ENCODE measurements around the gene SEC23B.

DNA sequence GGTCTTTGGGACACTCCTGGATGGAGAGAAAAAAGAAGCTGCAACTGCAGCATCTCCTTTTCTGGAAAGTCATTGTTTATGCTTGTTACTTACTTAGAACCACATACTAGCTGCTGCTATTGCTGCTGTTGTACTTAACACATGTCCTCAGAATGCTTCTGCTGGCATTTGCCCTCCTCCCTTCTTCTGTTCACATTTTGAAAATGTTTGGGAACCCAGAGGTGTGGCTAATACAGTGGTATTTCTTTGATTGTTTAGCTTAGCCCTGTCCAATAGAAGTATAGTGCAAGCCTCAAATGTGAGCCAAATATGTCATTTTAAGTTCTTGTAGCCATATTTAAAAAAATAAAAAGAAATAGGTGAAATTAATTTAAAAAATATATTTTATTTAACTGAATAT is 88.5 kb downstream of the SEC23B start:
- TF ChIP-seq CTCF (IDR thresholded peaks at IDR 0.05) (no peak), ZFX (IDR thresholded peaks at IDR 0.05; ENCODE audit: borderline replicate concordance) (no peak)

Measured in 22Rv1 (cell line).